Neural cell (in vitro differentiated cells): ENCODE measurements around the gene ARID1B. TPM values are rescaled to one million over a fixed set of nuclear protein-coding genes. Genes with fewer than 3 reads are reported as not detected.

Experiments used
- H2AFZ ChIP-seq: fragments of 200-600, 300-800 bp; sonication (generic), shearing (Covaris generic); 2 replicates; pipeline ENCODE4 v1.6.0; 2014; ENCODE audit warnings: low read depth, mild to moderate bottlenecking, antibody characterized with exemption, low read length, moderate library complexity
- H3F3A ChIP-seq: fragments of 200-600 bp; shearing (Covaris generic); 2 replicates; pipeline ENCODE4 v1.6.1; 2016; ENCODE audit warnings: mild to moderate bottlenecking, moderate library complexity, mixed read lengths, antibody characterized with exemption, low read length; ENCODE audit not compliant: insufficient read depth, poor library complexity, severe bottlenecking
- H3K27ac ChIP-seq: fragments of 200-600, 300-800 bp; sonication (generic), shearing (Covaris generic); 2 replicates; pipeline ENCODE4 v1.5.1; 2014; ENCODE audit warnings: mild to moderate bottlenecking, low read length, moderate library complexity
- H3K27me3 ChIP-seq: fragments of 300-800, 200-600 bp; sonication (generic), shearing (Covaris generic); 2 replicates; pipeline ENCODE4 v1.6.0; 2014; ENCODE audit warnings: mild to moderate bottlenecking, low read depth, low read length, moderate library complexity; ENCODE audit not compliant: insufficient read depth
- H3K36me3 ChIP-seq: fragments of 300-800, 200-600 bp; sonication (generic), shearing (Covaris generic); 2 replicates; pipeline ENCODE4 v1.5.1; 2014; ENCODE audit warnings: mild to moderate bottlenecking, antibody characterized with exemption, low read length, moderate library complexity; ENCODE audit not compliant: insufficient read depth
- H3K4me2 ChIP-seq: fragments of 300-800, 200-600 bp; sonication (generic), shearing (Covaris generic); 2 replicates; pipeline ENCODE4 v1.6.0; 2014; ENCODE audit warnings: mild to moderate bottlenecking, low read length
- H3K4me3 ChIP-seq: fragments of 300-800, 200-600 bp; sonication (generic), shearing (Covaris generic); 2 replicates; pipeline ENCODE4 v1.5.1; 2014; ENCODE audit warnings: mild to moderate bottlenecking, low read length, moderate library complexity
- H3K79me2 ChIP-seq: fragments of 200-600 bp; shearing (Covaris generic); replicated peaks from 2 replicates; pipeline ENCODE4 v1.6.0; 2014; ENCODE audit warnings: mild to moderate bottlenecking, low read length, moderate library complexity; ENCODE audit not compliant: insufficient read depth
- H3K9ac ChIP-seq: fragments of 300-800, 200-600 bp; sonication (generic), shearing (Covaris generic); 2 replicates; pipeline ENCODE4 v1.6.1; 2016; ENCODE audit warnings: mild to moderate bottlenecking, low read length, mixed read lengths
- H3K9me2 ChIP-seq: fragments of 200-600 bp; shearing (Covaris generic); 2 replicates; pipeline ENCODE4 v1.6.1; 2016; ENCODE audit warnings: mild to moderate bottlenecking, low read length, mixed read lengths; ENCODE audit not compliant: insufficient read depth
- H3K9me3 ChIP-seq: fragments of 200-600, 300-800 bp; sonication (generic), shearing (Covaris generic); 2 replicates; pipeline ENCODE4 v1.6.1; 2016; ENCODE audit warnings: mild to moderate bottlenecking, mixed run types, low read length, moderate library complexity, mixed read lengths
- H4K20me1 ChIP-seq: fragments of 200-600 bp; shearing (Covaris generic); 2 replicates; pipeline ENCODE4 v1.6.1; 2016; ENCODE audit warnings: mild to moderate bottlenecking, mixed run types; ENCODE audit not compliant: insufficient read depth
- EP300 ChIP-seq: fragments of 450-650 bp; conservative IDR thresholded peaks from 2 replicates; pipeline ENCODE4 v1.6.1; 2014; ENCODE audit warnings: antibody characterized with exemption, mild to moderate bottlenecking, moderate library complexity; ENCODE audit not compliant: poor library complexity, severe bottlenecking
- EZH2 ChIP-seq: fragments of 200-600, 300-800 bp; shearing (Covaris generic), sonication (generic); IDR thresholded peaks from 2 replicates; pipeline ENCODE4 v1.6.1; 2014; ENCODE audit warnings: antibody characterized with exemption, low read length, borderline replicate concordance, mild to moderate bottlenecking; ENCODE audit not compliant: insufficient read depth, poor library complexity, severe bottlenecking
- MXI1 ChIP-seq: fragments of 450-650 bp; conservative IDR thresholded peaks from 2 replicates; pipeline ENCODE4 v1.6.1; 2014; ENCODE audit warnings: antibody characterized with exemption, mild to moderate bottlenecking; ENCODE audit not compliant: poor library complexity, severe bottlenecking
- POLR2AphosphoS5 ChIP-seq: IDR thresholded peaks from 2 replicates; pipeline ENCODE4 v1.6.1; 2012
- RAD21 ChIP-seq: fragments of 450-650 bp; conservative IDR thresholded peaks from 2 replicates; pipeline ENCODE4 v1.6.1; 2014; ENCODE audit warnings: antibody characterized with exemption, mild to moderate bottlenecking, moderate library complexity
- SMC3 ChIP-seq: fragments of 450-650 bp; conservative IDR thresholded peaks from 2 replicates; pipeline ENCODE4 v1.6.1; 2014; ENCODE audit warnings: antibody characterized with exemption, mild to moderate bottlenecking, moderate library complexity; ENCODE audit not compliant: poor library complexity
- TAF1 ChIP-seq: IDR thresholded peaks from 2 replicates; pipeline ENCODE4 v1.6.1; 2012; ENCODE audit warnings: low read depth
- polyA plus RNA-seq: library from polyadenylated mRNA; depleted of rRNA; stranded (reverse); fragments of >200 nt; gene quantifications from 2 replicates; pipeline ENCODE4 v1.2.3, GENCODE V29; 2014
- TF ChIP-seq, protein P1 (sequence below): fragments of 450-650 bp; IDR thresholded peaks from 2 replicates; pipeline ENCODE4 v1.5.1; 2014; ENCODE audit warnings: antibody characterized with exemption, mild to moderate bottlenecking, moderate library complexity; ENCODE audit not compliant: poor library complexity, severe bottlenecking
- TF ChIP-seq, protein P2 (sequence below): IDR thresholded peaks from 2 replicates; pipeline ENCODE4 v1.6.1; 2012; ENCODE audit warnings: borderline replicate concordance

ARID1B gene
- polyA plus RNA-seq, 1 donor from 2014 or later = 35.0 TPM

DNA sequence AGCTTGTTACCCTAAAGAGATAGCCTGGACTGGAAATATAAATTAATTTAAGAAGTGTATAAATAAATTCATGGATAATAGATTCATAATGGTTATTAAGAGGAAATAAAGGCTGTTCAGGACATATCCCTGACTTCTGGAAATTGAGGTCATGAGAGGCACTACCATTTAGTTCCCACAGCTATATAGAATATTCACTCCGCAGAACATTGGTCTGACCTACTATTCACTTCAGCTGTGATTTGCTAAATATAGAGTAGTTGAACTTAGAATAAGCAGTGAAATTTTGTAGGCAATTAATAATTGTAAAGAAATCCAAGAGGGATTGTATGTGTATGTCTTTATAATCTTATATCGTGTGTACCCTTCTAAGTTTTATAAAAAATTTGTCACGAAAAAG is 112.8 kb downstream of the ARID1B start:
- no peak overlapping the region for H3K4me3 ChIP-seq
- no peaks in the 10 kb centered on the region for H3K9me3 ChIP-seq
- H3K36me3 ChIP-seq = no peaks in the 10 kb centered on the region
- peaks cover 29% of the 10 kb centered on the region for H3K79me2 ChIP-seq
- H3K27me3 ChIP-seq = no peaks in the 10 kb centered on the region
- H3F3A ChIP-seq = no peaks in the 10 kb centered on the region
- no peak overlapping the region for H3K9ac ChIP-seq
- no peak overlapping the region for H3K4me2 ChIP-seq
- TF ChIP-seq EP300 (no peak), RAD21 (no peak), EZH2 (no peak), TAF1 (no peak), POLR2AphosphoS5 (no peak), SMC3 (no peak), MXI1 (no peak)
- TF ChIP-seq, protein P1, sequence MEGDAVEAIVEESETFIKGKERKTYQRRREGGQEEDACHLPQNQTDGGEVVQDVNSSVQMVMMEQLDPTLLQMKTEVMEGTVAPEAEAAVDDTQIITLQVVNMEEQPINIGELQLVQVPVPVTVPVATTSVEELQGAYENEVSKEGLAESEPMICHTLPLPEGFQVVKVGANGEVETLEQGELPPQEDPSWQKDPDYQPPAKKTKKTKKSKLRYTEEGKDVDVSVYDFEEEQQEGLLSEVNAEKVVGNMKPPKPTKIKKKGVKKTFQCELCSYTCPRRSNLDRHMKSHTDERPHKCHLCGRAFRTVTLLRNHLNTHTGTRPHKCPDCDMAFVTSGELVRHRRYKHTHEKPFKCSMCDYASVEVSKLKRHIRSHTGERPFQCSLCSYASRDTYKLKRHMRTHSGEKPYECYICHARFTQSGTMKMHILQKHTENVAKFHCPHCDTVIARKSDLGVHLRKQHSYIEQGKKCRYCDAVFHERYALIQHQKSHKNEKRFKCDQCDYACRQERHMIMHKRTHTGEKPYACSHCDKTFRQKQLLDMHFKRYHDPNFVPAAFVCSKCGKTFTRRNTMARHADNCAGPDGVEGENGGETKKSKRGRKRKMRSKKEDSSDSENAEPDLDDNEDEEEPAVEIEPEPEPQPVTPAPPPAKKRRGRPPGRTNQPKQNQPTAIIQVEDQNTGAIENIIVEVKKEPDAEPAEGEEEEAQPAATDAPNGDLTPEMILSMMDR = no peak
- TF ChIP-seq, protein P2, sequence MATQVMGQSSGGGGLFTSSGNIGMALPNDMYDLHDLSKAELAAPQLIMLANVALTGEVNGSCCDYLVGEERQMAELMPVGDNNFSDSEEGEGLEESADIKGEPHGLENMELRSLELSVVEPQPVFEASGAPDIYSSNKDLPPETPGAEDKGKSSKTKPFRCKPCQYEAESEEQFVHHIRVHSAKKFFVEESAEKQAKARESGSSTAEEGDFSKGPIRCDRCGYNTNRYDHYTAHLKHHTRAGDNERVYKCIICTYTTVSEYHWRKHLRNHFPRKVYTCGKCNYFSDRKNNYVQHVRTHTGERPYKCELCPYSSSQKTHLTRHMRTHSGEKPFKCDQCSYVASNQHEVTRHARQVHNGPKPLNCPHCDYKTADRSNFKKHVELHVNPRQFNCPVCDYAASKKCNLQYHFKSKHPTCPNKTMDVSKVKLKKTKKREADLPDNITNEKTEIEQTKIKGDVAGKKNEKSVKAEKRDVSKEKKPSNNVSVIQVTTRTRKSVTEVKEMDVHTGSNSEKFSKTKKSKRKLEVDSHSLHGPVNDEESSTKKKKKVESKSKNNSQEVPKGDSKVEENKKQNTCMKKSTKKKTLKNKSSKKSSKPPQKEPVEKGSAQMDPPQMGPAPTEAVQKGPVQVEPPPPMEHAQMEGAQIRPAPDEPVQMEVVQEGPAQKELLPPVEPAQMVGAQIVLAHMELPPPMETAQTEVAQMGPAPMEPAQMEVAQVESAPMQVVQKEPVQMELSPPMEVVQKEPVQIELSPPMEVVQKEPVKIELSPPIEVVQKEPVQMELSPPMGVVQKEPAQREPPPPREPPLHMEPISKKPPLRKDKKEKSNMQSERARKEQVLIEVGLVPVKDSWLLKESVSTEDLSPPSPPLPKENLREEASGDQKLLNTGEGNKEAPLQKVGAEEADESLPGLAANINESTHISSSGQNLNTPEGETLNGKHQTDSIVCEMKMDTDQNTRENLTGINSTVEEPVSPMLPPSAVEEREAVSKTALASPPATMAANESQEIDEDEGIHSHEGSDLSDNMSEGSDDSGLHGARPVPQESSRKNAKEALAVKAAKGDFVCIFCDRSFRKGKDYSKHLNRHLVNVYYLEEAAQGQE = no peak
- H3K9me2 ChIP-seq = no peaks in the 10 kb centered on the region
- no peak overlapping the region for H2AFZ ChIP-seq
- H3K27ac ChIP-seq = no peak overlapping the region
- H4K20me1 ChIP-seq = no peaks in the 10 kb centered on the region

DNA sequence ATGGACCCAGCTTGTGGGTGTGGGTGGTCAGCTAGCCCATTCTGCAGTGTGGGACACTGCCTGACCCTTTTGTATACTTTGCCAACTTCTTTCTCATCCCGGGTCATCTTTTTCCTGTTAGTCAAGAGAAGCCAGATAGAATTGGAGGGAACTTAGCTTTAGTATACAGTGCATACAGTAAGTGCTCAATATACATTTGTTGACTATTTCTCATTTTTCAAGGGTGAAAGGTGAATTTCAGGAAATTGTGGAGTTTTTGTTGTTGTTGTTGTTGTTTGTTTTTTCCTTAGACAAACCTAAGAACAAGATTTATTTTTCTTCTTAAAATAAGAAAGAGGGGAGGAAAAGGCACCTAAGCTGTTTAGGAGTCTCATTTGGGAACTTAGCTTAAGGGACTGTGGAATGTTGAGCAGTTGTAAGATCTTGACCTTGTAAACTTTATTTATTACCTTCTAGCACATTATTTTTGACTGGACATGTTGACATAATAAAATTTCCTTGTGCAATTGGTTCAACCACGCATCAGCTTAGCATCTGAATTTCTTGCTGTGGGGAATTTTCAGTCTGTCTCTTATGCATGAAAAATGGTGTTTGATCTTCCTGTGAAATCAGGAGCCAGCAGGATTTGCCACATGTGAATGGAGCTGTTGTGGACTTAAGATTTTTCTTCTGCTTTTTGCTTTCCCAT is 113.6 kb downstream of the ARID1B start:
- Histone ChIP-seq H3F3A (no peaks in the 10 kb centered on the region), H3K27me3 (no peaks in the 10 kb centered on the region), H3K9me3 (no peaks in the 10 kb centered on the region), H3K79me2 (peaks cover 36% of the 10 kb centered on the region), H3K36me3 (no peaks in the 10 kb centered on the region), H3K9ac (no peak overlapping the region), H4K20me1 (no peaks in the 10 kb centered on the region), H3K9me2 (no peaks in the 10 kb centered on the region), H2AFZ (no peak overlapping the region), H3K4me2 (no peak overlapping the region), H3K27ac (no peak overlapping the region), H3K4me3 (no peak overlapping the region)
- TF ChIP-seq TAF1 (no peak), EP300 (no peak), RAD21 (no peak), MXI1 (no peak), EZH2 (no peak), SMC3 (no peak), POLR2AphosphoS5 (no peak)
- TF ChIP-seq, protein P2 = no peak
- TF ChIP-seq, protein P1 = no peak
